GM19328 (cell line): Measurements from ENCODE around the gene TAF11L14.

ENCODE experiments used
- ATAC-seq: cut with Tn5 transposase; IDR thresholded peaks from one replicate; pipeline ENCODE4 v1.9.1; 2021; ENCODE audit warnings: mild to moderate bottlenecking, moderate library complexity; ENCODE audit not compliant: unreplicated experiment

The TAF11L14 gene

DNA sequence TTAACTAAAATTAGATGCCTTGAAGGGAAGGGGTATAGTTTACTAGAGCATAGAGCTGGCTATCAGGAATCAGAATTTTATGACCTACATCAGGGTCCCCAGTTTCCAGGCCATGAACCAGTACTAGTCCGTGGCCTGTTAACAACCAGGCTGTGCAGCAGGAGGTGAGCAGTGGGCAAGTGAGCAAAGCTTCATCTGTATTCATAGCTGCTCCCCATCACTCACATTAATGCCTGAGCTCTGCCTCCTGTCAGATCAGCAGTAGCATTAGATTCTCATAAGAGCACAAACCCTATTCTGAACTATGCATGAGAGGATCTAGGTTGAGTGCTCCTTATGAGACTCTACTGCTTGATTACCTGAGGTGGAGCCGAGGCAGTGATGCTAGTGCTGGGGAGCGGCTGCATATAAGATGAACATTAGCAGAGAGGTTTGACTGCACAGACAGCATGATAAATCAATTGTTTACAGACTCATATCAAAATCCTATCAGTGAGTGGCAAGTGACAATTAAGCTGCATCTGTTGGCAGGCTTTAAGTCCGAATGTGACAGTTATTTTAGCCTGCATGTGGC is 44.6 kb downstream of the TAF11L14 start:
- no peak for ATAC-seq

DNA sequence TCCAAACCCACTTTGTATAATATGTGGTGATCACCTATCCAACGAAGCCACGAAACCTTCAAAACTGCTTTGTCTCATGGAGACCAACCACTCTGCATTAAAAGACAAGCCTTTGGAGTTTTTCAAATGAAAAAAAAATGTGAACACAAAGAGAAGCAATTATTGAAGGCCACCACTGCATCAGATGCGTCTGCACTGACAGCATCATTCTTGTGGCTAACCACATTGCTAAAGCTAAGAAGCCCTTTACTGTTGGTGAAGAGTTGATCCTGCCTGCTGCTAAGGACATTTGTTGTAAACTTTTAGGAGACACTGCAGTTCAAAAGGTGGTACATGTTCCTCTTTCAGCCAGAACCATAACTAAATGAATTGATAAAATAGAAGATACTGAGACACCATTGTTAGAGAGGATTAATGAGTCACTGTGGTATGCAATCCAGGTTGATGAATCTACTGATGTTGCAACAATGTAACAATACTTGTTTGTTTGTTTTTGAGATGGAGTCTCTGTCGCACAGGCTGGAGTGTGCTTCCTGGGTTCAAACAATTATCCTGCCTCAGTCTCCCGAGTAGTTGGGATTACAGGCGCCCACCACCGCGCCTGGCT is 45.4 kb downstream of the TAF11L14 start:
- ATAC-seq = no peak

DNA sequence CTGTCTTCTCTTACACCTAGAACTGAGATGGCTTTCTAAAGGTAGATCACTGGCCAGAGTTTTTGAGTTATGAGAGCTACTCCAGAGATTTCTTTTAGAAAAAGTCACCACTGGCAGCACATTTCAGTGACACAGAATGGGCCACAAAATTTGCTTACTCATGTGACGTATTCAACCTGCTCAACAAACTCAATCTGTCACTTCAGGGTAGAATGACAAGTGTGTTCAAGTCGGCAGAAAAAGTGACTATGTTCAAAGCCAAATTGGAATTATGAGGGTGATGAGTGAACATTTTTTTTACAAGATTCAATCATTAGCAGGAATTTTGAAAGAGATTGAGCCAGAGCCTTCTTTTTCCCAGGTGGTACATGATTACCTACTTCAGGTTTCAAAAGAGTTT is 46.5 kb downstream of the TAF11L14 start:
- ATAC-seq = no peak
